ENCODE measurements around the gene EXOC2.

EXOC2 gene

DNA sequence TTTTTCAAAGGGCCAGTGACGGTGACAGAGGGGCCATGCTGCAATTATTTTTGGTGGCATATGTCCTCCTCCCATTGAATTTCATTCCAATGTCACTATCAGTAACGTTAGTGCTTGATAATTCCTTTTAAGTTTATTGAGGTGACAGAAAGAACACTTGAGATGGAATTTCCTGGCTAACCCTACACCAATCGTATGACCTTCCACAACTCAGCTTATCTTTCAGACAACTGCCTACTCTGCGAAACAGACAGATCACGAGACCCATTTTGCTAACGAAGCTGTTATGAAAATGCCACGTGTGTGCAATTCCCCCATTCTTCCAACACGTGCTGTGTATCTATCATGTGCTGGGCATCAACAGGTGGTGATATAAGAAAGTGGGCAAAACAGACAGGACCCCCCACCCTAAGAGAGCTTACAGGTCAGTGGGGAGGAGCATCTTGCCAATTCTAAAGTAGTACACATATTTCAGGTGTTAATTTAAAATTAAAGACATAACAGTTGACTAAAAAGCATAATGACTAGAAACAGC, 188.4 kb downstream of the EXOC2 start:
- in situ Hi-C loops (cut with HindIII; ENCODE audit: low sequenced_read_pairs), result no loop called here

DNA sequence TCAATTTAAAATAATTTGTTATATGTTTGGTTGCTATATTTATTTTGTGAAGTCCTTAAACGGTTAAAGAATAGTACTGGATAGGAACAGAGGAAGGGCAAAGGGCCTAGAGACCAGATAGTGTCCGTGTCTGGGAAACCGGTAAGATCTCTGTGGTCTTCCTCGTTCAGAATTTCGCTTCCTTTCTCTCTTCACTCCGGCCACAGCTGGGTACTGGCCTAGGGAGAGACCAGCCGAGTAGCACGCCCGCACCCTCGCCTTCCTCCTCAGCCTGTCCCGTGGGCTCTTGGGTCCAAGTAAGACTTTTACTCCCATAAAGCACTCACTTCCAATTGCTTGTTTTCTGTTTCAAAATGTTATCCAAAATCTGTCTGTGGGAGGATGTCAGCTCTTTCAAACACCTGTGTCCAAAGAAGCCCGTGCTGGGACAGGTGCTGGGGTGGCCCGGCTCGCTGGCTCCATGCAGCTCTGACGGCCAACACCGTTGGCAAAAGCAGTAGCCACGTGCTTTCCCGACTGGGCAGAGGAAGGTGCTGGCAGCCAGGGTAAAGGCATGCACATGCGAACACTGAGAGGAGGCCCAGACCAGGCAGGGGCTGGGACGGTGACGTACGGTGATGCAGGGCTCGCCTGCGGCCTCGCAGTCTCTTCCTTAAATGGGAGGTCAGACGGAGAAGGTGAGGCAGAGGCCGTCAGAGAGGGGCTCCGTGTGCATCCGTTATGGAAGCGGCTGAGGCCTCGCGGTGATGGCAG, 189.2 kb downstream of the EXOC2 start:
- in situ Hi-C loops (cut with HindIII; ENCODE audit: low sequenced_read_pairs), result no loop called here

DNA sequence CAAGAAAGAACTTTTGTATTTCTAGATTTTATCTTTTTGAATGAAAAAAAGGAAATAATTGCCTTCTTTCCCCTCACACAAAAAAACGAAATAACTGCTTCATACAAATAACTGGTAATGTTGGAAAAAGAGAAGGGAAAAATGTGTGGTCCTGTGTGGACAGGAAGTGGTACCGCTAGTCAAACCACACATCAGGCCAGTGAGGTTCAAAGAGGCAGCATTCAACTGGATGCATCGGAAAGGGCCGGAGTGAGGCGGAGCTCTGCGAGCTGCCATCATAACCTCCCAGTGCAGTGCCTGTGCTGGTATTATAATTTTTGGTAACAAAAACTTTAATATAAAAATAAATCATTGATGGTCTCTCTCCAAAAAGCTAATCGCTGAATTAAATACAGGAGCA, 190.2 kb downstream of the EXOC2 start:
- in situ Hi-C loops (cut with HindIII; ENCODE audit: low sequenced_read_pairs), result no loop called here

DNA sequence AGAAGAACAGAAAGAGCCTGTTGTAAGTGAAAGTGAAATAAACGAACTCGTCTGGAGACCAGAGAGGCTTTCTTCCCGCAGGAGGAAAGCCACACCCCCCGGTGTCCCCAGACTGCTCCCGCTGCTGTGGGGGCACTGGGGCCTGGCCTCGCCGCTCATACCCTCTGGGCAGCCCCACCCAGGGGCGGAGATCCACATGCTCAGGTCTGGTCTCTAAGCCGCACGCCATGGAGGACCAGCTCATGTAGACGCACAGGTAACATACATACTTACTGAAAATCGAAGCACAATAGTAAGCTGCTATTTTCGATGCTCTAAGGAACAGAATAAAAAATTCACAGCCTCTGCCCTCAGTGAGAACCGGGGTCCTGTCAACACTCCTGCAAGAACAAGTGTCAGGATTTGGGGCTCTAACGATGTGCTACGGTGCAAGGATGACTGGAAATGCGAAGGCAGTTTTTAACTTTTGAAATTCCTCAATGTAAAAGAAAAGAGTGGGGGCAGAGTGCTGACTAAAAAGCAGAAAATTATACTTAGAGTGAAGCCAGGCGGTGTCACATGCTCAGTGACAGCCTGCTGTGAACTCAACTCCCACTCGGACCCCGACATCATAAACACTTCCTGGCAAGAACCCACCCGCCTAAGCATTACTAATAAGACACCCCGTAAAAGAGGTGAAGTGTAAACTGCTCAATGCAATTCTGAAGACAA, 190.9 kb downstream of the EXOC2 start:
- in situ Hi-C loops (cut with HindIII; ENCODE audit: low sequenced_read_pairs), result no loop called here

DNA sequence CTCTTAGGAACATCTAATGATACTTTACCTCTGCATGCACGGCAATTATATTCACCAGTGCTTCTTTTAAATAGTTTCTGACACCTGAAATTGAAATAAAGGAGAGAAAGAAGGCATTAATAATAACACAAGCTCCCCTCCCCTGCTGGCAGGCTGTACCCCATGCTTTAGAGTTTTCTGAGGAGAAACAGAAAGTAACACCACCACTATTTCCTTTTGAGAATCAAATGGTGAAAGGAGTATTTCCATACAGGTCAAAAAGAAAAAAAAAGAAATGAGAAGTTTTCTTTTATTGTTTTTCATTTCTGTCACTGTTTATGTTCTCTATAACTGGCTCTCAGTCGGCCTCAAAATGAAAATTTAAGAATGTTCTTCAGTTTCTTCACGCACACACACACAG, 193.3 kb downstream of the EXOC2 start:
- in situ Hi-C loops (cut with HindIII; ENCODE audit: low sequenced_read_pairs), result no loop called here

DNA sequence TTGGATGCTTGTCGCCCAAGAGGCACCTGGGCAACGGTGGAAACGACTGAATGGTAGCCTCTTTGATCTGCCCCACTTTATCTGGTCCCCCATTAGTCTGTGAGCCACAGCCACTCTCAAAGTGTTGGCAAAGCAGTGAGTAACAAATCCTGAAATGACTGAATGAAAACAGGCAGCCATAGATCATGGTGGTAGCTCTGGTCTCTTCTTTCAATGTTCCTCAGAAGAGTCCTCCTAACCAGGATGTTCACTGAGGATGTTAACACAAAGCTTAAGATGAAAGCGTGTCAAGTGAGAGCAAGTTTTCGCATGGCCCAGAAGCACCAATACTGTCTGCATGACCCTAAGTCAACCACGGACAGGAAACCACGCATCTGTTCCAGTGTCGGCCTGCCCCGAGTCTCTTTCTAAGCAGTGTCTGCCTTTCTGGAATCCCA, 194.1 kb downstream of the EXOC2 start:
- in situ Hi-C loops (cut with HindIII; ENCODE audit: low sequenced_read_pairs), result no loop called here

DNA sequence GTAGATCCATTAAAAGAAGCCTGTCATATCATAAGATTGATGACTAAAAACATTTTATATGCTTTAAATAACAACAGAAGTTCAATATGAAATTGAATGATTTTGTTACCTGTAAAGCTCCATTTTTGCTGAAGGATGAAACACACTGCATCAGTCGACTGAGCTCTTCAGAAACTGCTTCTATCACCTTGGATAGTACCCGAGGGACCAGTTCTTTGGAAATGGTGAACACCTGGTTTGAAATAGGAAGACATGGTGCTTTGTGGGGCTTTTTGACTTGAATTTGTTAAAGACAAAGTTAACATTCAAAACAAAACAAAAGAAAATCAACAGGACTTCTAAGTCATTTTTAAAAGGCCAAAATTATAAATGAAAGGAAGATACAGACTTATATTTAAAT, 195.7 kb downstream of the EXOC2 start:
- in situ Hi-C loops (cut with HindIII; ENCODE audit: low sequenced_read_pairs), result no loop called here

DNA sequence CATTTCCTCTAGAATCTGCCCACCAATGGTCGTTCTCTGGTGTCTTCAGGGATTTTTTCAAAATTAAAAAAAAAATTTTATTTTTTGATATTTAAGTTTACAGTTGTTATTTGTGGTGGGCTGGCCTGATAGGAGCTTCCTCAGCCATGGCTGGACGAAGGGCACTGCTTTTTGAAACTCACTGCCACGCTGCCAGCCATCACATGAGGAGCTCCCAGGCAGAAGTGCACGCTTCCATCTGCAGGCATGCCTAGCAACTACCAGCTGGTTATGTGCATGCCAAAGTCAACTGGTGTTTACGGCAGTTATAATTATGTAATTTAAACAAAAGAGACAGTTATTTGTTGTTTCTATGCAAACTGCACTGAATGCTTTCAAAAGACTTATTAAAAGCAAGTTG, 196.3 kb downstream of the EXOC2 start:
- in situ Hi-C loops (cut with HindIII; ENCODE audit: low sequenced_read_pairs), result no loop called here

DNA sequence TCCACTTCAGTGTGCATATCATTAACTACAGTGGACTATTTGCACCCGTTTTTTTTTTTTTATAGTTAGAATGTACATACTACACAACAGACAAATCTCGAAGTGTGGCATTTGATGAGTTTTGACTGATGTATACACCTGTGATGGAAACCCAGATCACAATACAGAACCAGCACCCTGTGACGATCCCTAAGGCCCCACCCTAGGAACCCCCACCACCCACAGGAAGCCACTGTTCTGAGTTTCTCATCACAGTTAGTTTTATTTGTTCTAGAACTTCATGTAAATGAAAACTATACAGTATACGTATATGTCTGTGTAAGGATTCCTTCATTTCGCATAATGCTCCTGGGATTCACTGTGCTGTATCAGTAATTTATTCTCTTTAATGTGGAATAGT, 198.5 kb downstream of the EXOC2 start:
- in situ Hi-C loops (cut with HindIII; ENCODE audit: low sequenced_read_pairs), result loop anchor here (5.0 kb wide), 2 partner anchors 33 to 47 kb away; no protein-coding TSS in a partner anchor

DNA sequence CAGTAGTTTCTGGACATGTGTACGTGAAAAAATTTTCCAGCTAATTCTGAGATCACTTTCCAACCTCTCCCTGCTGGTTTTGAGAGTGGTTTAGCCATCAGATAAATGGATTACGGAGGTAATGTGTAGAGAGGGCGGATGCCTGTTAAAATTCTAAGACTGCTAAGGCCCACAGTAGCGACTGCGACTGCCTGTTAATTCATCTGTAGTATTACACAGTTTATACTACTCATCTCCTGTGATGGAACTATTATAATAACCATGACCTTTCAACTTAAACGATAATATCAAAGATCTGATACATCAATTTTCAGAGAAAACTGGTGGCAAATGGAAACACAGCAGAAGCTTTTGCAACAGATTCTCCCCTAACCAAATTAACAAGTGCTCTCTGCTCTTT, 199.1 kb downstream of the EXOC2 start:
- in situ Hi-C loops (cut with HindIII; ENCODE audit: low sequenced_read_pairs), result loop anchor here (5.0 kb wide), 2 partner anchors 33 to 47 kb away; no protein-coding TSS in a partner anchor

DNA sequence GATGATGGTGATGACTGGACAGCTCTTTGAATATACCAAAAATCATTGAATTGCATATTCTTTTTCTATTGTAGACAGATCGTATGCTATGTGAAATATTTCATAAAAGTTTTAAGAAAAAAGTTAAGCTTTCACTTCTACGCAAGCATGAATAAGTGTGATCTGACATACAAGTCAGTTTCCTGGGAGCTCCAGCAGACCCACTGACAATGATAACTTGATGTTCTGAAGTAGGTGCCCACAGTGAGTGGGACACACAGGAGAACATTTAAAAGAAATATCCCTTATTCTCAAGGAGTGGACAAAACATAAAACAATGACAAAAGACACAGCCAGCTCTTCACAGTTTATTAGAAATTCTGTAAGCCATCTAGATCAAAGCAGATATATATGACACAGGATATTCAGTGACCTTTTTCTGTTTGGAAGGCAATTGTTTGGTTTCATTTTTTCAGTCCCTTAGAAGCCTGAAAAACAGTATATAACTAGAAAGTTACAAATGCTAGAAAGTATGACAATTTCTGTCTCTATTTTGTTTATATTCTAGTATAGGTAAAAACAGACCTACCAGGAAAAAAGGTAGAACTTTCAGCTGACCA, 200.0 kb downstream of the EXOC2 start:
- in situ Hi-C loops (cut with HindIII; ENCODE audit: low sequenced_read_pairs), result loop anchor here (5.0 kb wide), 2 partner anchors 34 to 46 kb away; no protein-coding TSS in a partner anchor

DNA sequence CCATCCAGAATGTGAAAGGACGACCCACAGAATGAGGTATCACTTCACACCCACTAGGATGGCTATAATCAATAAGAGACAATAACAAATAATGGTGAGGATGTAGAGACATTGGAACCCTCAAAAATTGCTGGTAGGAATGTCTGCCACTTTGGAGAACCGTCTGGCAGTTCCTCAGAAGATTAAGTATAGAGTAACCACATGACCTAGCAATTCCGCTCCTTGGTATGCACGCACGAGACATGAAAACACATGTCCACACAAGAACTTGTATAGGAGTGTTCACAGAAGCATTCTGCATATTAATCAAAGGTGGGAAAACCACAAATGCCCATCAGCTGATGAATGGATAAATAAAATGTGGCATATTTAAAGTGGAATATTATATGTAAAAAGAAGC, 200.8 kb downstream of the EXOC2 start:
- in situ Hi-C loops (cut with HindIII; ENCODE audit: low sequenced_read_pairs), result loop anchor here (5.0 kb wide), 2 partner anchors 35 to 45 kb away; no protein-coding TSS in a partner anchor

DNA sequence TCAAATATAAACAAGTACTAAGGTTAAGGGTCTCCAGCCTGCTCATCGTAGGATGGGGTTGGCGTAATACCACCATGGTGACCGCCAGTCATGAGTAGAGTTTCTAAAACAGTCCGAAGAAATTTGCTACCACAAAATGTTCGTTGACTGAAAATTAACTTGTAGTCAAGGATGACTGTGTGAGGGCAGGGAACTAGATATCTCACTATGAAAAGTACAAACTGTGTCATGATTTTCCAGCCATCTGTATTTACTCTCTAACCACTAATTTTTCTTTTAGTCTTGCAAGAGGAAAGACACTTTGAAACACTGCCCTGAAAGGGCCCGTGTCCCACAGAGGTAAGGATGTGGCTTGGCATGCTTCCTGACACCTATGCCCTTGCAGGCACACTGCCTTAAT, 201.7 kb downstream of the EXOC2 start:
- in situ Hi-C loops (cut with HindIII; ENCODE audit: low sequenced_read_pairs), result loop anchor here (5.0 kb wide), 2 partner anchors 36 to 44 kb away; no protein-coding TSS in a partner anchor

DNA sequence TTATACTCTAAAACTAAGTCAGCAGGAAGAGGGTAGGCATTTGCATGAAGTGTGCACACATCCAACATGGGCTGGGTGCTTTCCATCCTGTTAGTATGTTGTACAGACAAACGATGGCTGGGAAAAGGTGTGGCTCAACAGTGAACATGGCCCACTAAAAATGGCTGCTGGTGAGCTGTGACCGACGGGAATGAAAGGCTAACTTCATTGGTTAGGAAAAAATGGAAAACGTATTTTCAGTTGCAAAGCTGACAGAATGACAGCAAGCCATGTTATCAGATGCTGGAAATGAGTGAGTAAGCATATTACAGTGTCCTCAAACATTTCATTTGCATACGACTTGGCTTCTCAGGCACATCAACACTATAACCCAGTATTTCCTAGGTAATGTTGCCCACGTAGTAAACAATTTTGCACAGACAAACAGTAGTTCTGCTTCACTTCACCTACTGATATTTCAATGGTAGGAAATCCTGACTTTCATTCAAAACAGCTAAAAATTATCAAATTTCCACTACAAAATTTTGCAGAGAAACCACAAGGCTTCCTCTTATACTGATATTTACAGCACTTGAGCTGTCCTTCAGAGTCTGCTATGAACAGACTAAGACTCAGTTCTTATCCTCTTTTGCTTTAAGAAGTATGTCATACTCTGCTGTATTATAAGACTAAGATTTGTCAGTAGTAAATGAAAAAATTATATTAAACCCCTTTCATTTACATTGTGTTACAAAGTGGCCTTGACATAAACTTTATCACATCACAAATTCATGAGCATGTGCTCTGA, 202.5 kb downstream of the EXOC2 start:
- in situ Hi-C loops (cut with HindIII; ENCODE audit: low sequenced_read_pairs), result loop anchor here (5.0 kb wide), 2 partner anchors 37 to 43 kb away; no protein-coding TSS in a partner anchor

DNA sequence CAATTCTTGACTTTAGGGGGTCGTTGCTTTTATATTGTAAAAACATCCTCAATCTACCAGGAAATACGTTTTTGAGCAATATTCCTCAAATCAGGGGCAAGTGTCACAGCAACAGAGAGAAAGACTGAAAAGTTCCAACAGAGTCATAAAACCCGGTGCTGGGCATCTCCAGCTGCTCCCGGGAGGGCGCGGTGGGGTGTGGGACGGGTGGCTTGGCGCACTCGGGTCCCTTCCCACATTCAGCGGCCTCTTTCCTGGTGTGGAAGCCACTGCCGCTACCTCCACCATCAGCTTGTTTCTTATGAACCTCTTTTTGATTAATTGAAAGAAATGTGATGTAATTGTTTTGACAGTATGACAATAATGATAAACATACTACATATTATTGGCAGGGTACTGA, 203.2 kb downstream of the EXOC2 start:
- in situ Hi-C loops (cut with HindIII; ENCODE audit: low sequenced_read_pairs), result loop anchor here (5.0 kb wide), 2 partner anchors 38 to 42 kb away; no protein-coding TSS in a partner anchor

DNA sequence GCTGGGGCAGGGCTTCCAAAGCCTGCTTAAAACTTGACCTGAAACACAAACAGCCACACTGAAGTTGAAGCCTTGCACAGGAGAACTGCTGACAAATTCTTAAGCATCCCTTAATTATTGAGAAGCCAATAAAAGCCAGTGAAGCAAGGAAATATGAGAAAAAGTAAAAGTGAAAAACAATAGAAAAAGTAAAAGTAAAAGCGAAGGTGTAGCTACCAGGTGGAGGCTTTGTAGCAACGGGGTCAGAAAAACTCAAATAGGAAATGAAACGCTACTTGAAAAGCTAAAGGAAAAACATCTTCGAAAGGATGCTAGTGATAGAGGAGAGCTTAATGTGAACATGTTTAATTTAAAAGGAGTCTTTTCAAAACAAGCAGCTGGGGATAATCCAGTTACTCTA, 203.9 kb downstream of the EXOC2 start:
- in situ Hi-C loops (cut with HindIII; ENCODE audit: low sequenced_read_pairs), result no loop called here

DNA sequence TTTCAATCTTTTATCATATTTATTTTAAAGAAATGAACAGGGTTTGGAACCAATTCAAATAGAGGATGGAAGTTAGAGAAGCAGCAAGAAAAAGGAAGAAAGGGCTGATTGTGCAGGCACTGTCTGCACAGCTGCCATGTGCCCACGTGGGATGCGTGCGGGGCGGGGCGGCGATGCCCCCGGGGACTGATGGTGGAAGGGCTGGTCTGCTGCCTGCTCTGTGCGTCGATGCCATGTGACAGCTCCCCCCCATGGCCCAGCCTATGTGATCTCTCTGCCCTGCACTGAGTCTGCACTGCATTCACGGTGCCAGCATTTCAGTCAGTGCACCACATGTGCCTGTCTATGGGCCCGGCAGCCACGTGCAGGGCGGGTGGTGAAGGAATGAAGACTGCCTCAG, 205.0 kb downstream of the EXOC2 start:
- in situ Hi-C loops (cut with HindIII; ENCODE audit: low sequenced_read_pairs), result no loop called here

DNA sequence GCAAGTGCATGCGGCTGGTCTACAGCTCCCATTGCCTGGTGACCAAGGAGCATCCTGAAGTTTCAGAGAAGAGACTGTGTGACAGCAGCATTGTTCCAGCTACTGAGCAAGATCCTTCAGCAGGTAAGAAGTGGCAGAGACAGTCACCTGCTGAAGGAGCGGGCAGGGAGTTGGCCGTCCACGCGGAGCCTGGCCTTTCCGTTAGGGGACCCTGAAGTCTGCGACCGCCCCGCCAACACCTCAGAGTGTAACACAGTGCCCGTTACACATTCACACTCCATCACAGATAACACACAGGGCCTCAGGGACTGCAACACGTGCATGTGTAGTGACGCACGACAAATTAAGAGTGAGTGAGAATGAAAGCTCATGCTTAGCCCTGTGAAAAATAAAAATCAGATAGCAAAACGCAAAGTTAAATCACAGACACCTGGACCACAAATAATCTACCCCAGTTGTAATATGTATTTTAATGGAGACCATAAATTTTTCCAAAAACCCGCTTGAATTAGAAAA, 207.2 kb downstream of the EXOC2 start:
- in situ Hi-C loops (cut with HindIII; ENCODE audit: low sequenced_read_pairs), result no loop called here

DNA sequence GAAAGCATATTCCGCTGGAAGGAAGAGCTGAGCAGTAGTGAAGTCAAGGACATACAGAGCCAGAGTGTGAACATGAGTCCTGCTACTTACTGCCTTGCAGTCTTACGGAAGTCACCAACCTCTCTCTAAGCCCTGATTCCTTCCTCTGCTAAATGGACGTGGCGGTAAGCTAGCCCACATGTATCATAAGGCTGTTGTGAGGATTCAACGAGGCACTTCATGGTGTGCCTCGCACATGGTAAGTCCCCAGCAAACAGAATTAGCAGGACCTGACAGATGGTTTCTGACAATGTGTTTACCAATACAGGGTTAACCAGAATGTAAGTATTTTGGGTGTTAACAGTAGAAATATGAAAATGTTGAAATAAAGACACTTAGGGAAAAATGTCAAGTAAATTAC, 208.2 kb downstream of the EXOC2 start:
- in situ Hi-C loops (cut with HindIII; ENCODE audit: low sequenced_read_pairs), result no loop called here

DNA sequence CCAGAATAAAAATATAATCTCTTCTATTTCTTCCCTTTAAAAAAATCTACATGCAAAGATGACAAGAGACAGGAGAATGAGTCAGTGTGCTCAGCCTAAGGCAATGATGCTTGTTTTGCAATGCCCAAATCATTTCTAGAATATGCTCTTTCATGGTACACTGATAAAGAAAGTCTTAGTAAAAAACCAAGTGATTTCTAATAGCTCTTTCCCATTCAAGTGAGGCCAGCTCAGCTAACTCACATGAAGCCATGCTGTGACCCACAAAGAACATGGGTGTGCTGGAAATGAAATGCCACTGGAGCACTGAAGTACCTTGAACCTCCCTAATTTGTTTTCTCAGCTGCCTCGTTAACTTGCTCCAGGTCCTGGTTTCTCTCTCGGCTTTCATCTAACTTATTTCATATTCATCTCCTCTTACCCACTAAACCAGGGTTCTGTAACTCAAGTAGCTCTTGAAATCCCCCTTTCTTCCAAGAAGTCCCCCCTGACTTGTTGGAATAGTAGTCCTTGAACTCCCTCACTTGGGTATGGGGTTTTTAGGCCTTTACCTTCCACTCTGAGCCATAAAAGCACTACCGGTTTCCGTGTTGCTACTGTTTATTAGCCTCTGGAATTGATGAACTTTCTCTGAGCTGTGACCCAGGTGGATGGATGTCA, 208.7 kb downstream of the EXOC2 start:
- in situ Hi-C loops (cut with HindIII; ENCODE audit: low sequenced_read_pairs), result no loop called here
